Adipocyte (in vitro differentiated cells): Measurements from ENCODE around the gene TMEM187.
A peak's percentile ranks its signal among the peaks of the same experiment; 100 is the strongest.

Experiments
- DNase-seq: peaks from one replicate; pipeline ENCODE4 v3.0.0-alpha.2; 2015; ENCODE audit warnings: low read depth
- H3K27me3 ChIP-seq: replicated peaks from 2 replicates; pipeline ENCODE4 v1.7.0; 2013; ENCODE audit warnings: mild to moderate bottlenecking, low read length, moderate library complexity; ENCODE audit not compliant: control insufficient read depth, insufficient read depth
- H3K36me3 ChIP-seq: 2 replicates; pipeline ENCODE4 v1.7.0; 2013; ENCODE audit warnings: low read length, mild to moderate bottlenecking, moderate library complexity; ENCODE audit not compliant: control insufficient read depth, insufficient read depth, severe bottlenecking
- H3K4me1 ChIP-seq: 2 replicates; pipeline ENCODE4 v1.7.0; 2013; ENCODE audit warnings: mild to moderate bottlenecking, low read length, moderate library complexity; ENCODE audit not compliant: control insufficient read depth, insufficient read depth
- H3K4me3 ChIP-seq: 2 replicates; pipeline ENCODE4 v1.7.0; 2013; ENCODE audit warnings: mild to moderate bottlenecking, low read length, moderate library complexity
- H3K9ac ChIP-seq: 2 replicates; pipeline ENCODE4 v1.7.0; 2013; ENCODE audit warnings: mild to moderate bottlenecking, low read length, moderate library complexity
- H3K9me3 ChIP-seq: 2 replicates; pipeline ENCODE4 v1.7.0; 2013; ENCODE audit warnings: mild to moderate bottlenecking, low read length, moderate library complexity; ENCODE audit not compliant: control insufficient read depth

The TMEM187 gene

GRCh38 chrX:153968255-153968654, 4.3 kb upstream of the TMEM187 start:
- DNase-seq, result no peak
- Histone ChIP-seq H3K27me3 (no peaks in the 10 kb centered on the region), H3K9ac (peak overlapping the region; percentile 100), H3K4me1 (peaks cover 33% of the 10 kb centered on the region), H3K4me3 (peak overlapping the region; percentile 99), H3K36me3 (peaks cover 5% of the 10 kb centered on the region), H3K9me3 (no peaks in the 10 kb centered on the region)

GRCh38 chrX:153968754-153969124, 3.8 kb upstream of the TMEM187 start:
- Histone ChIP-seq H3K36me3 (peaks cover 3% of the 10 kb centered on the region), H3K9ac (peak overlapping the region; percentile 100), H3K4me3 (peak overlapping the region; percentile 99), H3K9me3 (no peaks in the 10 kb centered on the region), H3K27me3 (no peaks in the 10 kb centered on the region), H3K4me1 (peaks cover 38% of the 10 kb centered on the region)
- peak; percentile 33 for DNase-seq

- Histone ChIP-seq H3K9me3 (no peaks in the 10 kb centered on the region), H3K27me3 (no peaks in the 10 kb centered on the region), H3K4me1 (peaks cover 44% of the 10 kb centered on the region), H3K36me3 (no peaks in the 10 kb centered on the region), H3K9ac (peak overlapping the region; percentile 100), H3K4me3 (peak overlapping the region; percentile 99)
- peak; percentile 22 for DNase-seq
These were observed 3.2 kb upstream of the TMEM187 start for GRCh38 chrX:153969125-153969903.

GRCh38 chrX:153969904-153970356, 2.6 kb upstream of the TMEM187 start:
- Histone ChIP-seq H3K36me3 (no peaks in the 10 kb centered on the region), H3K27me3 (no peaks in the 10 kb centered on the region), H3K4me3 (peak overlapping the region; percentile 99), H3K9me3 (no peaks in the 10 kb centered on the region), H3K9ac (peak overlapping the region; percentile 100), H3K4me1 (peaks cover 50% of the 10 kb centered on the region)
- DNase-seq, result peak; percentile 52

GRCh38 chrX:153970357-153971123, 2.0 kb upstream of the TMEM187 start:
- peak; percentile 60 for DNase-seq
- H3K9me3 ChIP-seq, result no peaks in the 10 kb centered on the region

GRCh38 chrX:153971124-153971449, 1.5 kb upstream of the TMEM187 start:
- H3K36me3 ChIP-seq, result no peaks in the 10 kb centered on the region
- peaks cover 50% of the 10 kb centered on the region for H3K4me1 ChIP-seq
- H3K9ac ChIP-seq, result peak overlapping the region; percentile 100
- H3K27me3 ChIP-seq, result no peaks in the 10 kb centered on the region
- peak; percentile 88 for DNase-seq
- no peaks in the 10 kb centered on the region for H3K9me3 ChIP-seq
- H3K4me3 ChIP-seq, result peak overlapping the region; percentile 99

More at GRCh38 chrX:153970357-153971123, 2.0 kb upstream of the TMEM187 start:
- H3K9ac ChIP-seq, result peak overlapping the region; percentile 100
- H3K27me3 ChIP-seq, result no peaks in the 10 kb centered on the region
- peaks cover 51% of the 10 kb centered on the region for H3K4me1 ChIP-seq
- H3K36me3 ChIP-seq, result no peaks in the 10 kb centered on the region
- peak overlapping the region; percentile 99 for H3K4me3 ChIP-seq

- peak; percentile 90 for DNase-seq
- no peaks in the 10 kb centered on the region for H3K9me3 ChIP-seq
- H3K9ac ChIP-seq, result peak within 1 kb of the TSS; percentile 100
- H3K4me3 ChIP-seq, result peak within 1 kb of the TSS; percentile 99
- no peaks in the 10 kb centered on the region for H3K27me3 ChIP-seq
- H3K36me3 ChIP-seq, result no peaks in the 10 kb centered on the region
- H3K4me1 ChIP-seq, result peaks cover 44% of the 10 kb centered on the region
These were observed 845 bp upstream of the TMEM187 start, which contains the start of gene HCFC1 for GRCh38 chrX:153971450-153972367. TSS of gene HCFC1 (minus strand) at chrX:153971818. CDS start at chrX:153970840, 978 bp downstream.

GRCh38 chrX:153973127-153974002, 811 bp downstream of the TMEM187 start:
- Histone ChIP-seq H3K27me3 (no peaks in the 10 kb centered on the region), H3K9me3 (no peaks in the 10 kb centered on the region), H3K9ac (peak overlapping the region; percentile 100), H3K36me3 (no peaks in the 10 kb centered on the region), H3K4me1 (peaks cover 30% of the 10 kb centered on the region), H3K4me3 (peak overlapping the region; percentile 99)
- no peak for DNase-seq

- DNase-seq, result no peak
- H3K4me3 ChIP-seq, result peak overlapping the region; percentile 99
These were observed 1.6 kb downstream of the TMEM187 start for GRCh38 chrX:153974003-153974725.

More at GRCh38 chrX:153974003-153974725, 1.6 kb downstream of the TMEM187 start:
- Histone ChIP-seq H3K9ac (peak overlapping the region; percentile 100), H3K9me3 (no peaks in the 10 kb centered on the region), H3K27me3 (no peaks in the 10 kb centered on the region), H3K36me3 (no peaks in the 10 kb centered on the region), H3K4me1 (peaks cover 22% of the 10 kb centered on the region)
